Skeletal muscle tissue (tissue), 4 donors: Measurements from ENCODE around the gene PHACTR1. TPM values are rescaled to one million over a fixed set of nuclear protein-coding genes. Genes with fewer than 3 reads are reported as not detected.

Source experiments
- H3K27ac ChIP-seq: one replicate; pipeline ENCODE4 v1.7.0; 2013; ENCODE audit warnings: mild to moderate bottlenecking, low read depth, low read length, inconsistent platforms
- H3K27me3 ChIP-seq, 3 donors: one replicate each; pipeline ENCODE4 v1.7.0; 2013; ENCODE audit warnings: low read length in 3 of 3; ENCODE audit not compliant: control insufficient read depth in 3 of 3, insufficient read depth in 3 of 3
- H3K36me3 ChIP-seq, 3 donors: one replicate each; pipeline ENCODE4 v1.7.0; 2013; ENCODE audit warnings: low read length in 3 of 3; ENCODE audit not compliant: control insufficient read depth in 3 of 3, insufficient read depth in 3 of 3
- H3K4me1 ChIP-seq, 3 donors: one replicate each; pipeline ENCODE4 v1.7.0; 2013; ENCODE audit warnings: low read length in 3 of 3, mild to moderate bottlenecking in 3 of 3; ENCODE audit not compliant: control insufficient read depth in 3 of 3, insufficient read depth in 3 of 3
- H3K4me3 ChIP-seq, 3 donors: one replicate each; pipeline ENCODE4 v1.7.0; 2013; ENCODE audit warnings: low read length in 3 of 3
- H3K9ac ChIP-seq, 3 donors: one replicate each; pipeline ENCODE4 v1.7.0; 2013; ENCODE audit warnings: low read length in 3 of 3, mild to moderate bottlenecking in 3 of 3, moderate library complexity in 2 of 3, low read depth in 1 of 3
- H3K9me3 ChIP-seq, 3 donors: one replicate each; pipeline ENCODE4 v1.7.0; 2013; ENCODE audit warnings: low read length in 3 of 3; ENCODE audit not compliant: control insufficient read depth in 3 of 3
- total RNA-seq: library from RNA; depleted of rRNA; stranded (reverse); fragments of >200 nt; gene quantifications from one replicate; pipeline ENCODE4 v1.2.3, GENCODE V29; 2014
- donor health status: Osteomylitis.

The PHACTR1 gene
- total RNA-seq, 1 donor from 2014 or later, result 5.7 TPM

GRCh38 chr6:13053006-13053461 is 336.5 kb downstream of the PHACTR1 start:
- H3K27me3 ChIP-seq, result no peaks in the 10 kb centered on the region
- H3K9ac ChIP-seq, result no peak overlapping the region
- no peaks in the 10 kb centered on the region for H3K36me3 ChIP-seq
- H3K27ac ChIP-seq, result no peak overlapping the region
- no peaks in the 10 kb centered on the region for H3K4me1 ChIP-seq
- H3K9me3 ChIP-seq, result no peaks in the 10 kb centered on the region
- H3K4me3 ChIP-seq, result no peak overlapping the region

GRCh38 chr6:13058051-13058450 is 341.5 kb downstream of the PHACTR1 start:
- H3K9me3 ChIP-seq, result no peaks in the 10 kb centered on the region
- no peak overlapping the region for H3K4me3 ChIP-seq
- H3K4me1 ChIP-seq, result no peaks in the 10 kb centered on the region
- no peak overlapping the region for H3K9ac ChIP-seq
- no peaks in the 10 kb centered on the region for H3K27me3 ChIP-seq
- H3K27ac ChIP-seq, result no peak overlapping the region
- H3K36me3 ChIP-seq, result no peaks in the 10 kb centered on the region

GRCh38 chr6:13059026-13059425 is 342.5 kb downstream of the PHACTR1 start:
- H3K27me3 ChIP-seq, result no peaks in the 10 kb centered on the region
- H3K4me3 ChIP-seq, result no peak overlapping the region
- H3K4me1 ChIP-seq, result no peaks in the 10 kb centered on the region
- H3K9me3 ChIP-seq, result no peaks in the 10 kb centered on the region
- H3K9ac ChIP-seq, result no peak overlapping the region
- H3K36me3 ChIP-seq, result no peaks in the 10 kb centered on the region
- H3K27ac ChIP-seq, result no peak overlapping the region

GRCh38 chr6:13063300-13063918 is 346.8 kb downstream of the PHACTR1 start:
- Histone ChIP-seq H3K27ac (no peak overlapping the region), H3K4me1 (no peaks in the 10 kb centered on the region), H3K36me3 (no peaks in the 10 kb centered on the region), H3K9ac (no peak overlapping the region), H3K4me3 (no peak overlapping the region), H3K9me3 (no peaks in the 10 kb centered on the region), H3K27me3 (no peaks in the 10 kb centered on the region)

- H3K4me1 ChIP-seq, result no peaks in the 10 kb centered on the region
Observed at GRCh38 chr6:13065581-13065980, 349.0 kb downstream of the PHACTR1 start.

GRCh38 chr6:13066050-13066449 is 349.5 kb downstream of the PHACTR1 start:
- Histone ChIP-seq H3K9me3 (no peaks in the 10 kb centered on the region), H3K4me1 (no peaks in the 10 kb centered on the region), H3K27me3 (no peaks in the 10 kb centered on the region), H3K4me3 (no peak overlapping the region), H3K36me3 (no peaks in the 10 kb centered on the region), H3K9ac (no peak overlapping the region), H3K27ac (no peak overlapping the region)

More at GRCh38 chr6:13065581-13065980, 349.0 kb downstream of the PHACTR1 start:
- Histone ChIP-seq H3K4me3 (no peak overlapping the region), H3K36me3 (no peaks in the 10 kb centered on the region), H3K27me3 (no peaks in the 10 kb centered on the region), H3K27ac (no peak overlapping the region), H3K9me3 (no peaks in the 10 kb centered on the region), H3K9ac (no peak overlapping the region)

GRCh38 chr6:13066820-13067219 is 350.3 kb downstream of the PHACTR1 start:
- Histone ChIP-seq H3K36me3 (no peaks in the 10 kb centered on the region), H3K4me3 (no peak overlapping the region), H3K27ac (no peak overlapping the region), H3K27me3 (no peaks in the 10 kb centered on the region), H3K4me1 (no peaks in the 10 kb centered on the region), H3K9ac (no peak overlapping the region), H3K9me3 (no peaks in the 10 kb centered on the region)

- Histone ChIP-seq H3K4me1 (no peaks in the 10 kb centered on the region), H3K27me3 (no peaks in the 10 kb centered on the region), H3K9ac (no peak overlapping the region), H3K36me3 (no peaks in the 10 kb centered on the region), H3K9me3 (no peaks in the 10 kb centered on the region), H3K27ac (peak overlapping the region; percentile 38), H3K4me3 (no peak overlapping the region)
Observed at GRCh38 chr6:13068586-13069210, 352.1 kb downstream of the PHACTR1 start.

GRCh38 chr6:13071550-13072345 is 355.2 kb downstream of the PHACTR1 start:
- H3K9me3 ChIP-seq, result no peaks in the 10 kb centered on the region
- H3K27ac ChIP-seq, result no peak overlapping the region
- H3K36me3 ChIP-seq, result no peaks in the 10 kb centered on the region
- peaks cover 0 to 3% (median 0%) of the 10 kb centered on the region in 3 donors for H3K4me1 ChIP-seq
- no peak overlapping the region for H3K9ac ChIP-seq
- H3K4me3 ChIP-seq, result no peak overlapping the region
- H3K27me3 ChIP-seq, result no peaks in the 10 kb centered on the region
